Cardiac muscle cell (in vitro differentiated cells and primary cell): ENCODE results near the gene P2RX6. TPM values are rescaled to one million over a fixed set of nuclear protein-coding genes. Genes with fewer than 3 reads are reported as not detected.

Source experiments
- DNase-seq, 2 donors: peaks; one replicate each; pipeline versions ENCODE4 v3.0.0 to v3.0.0-alpha.2; 2010 to 2017; ENCODE audit warnings: low read depth in 1 of 2, low spot score in 1 of 2
- H3K27ac ChIP-seq: fragments of 200-600 bp; sonication (generic); 2 replicates; pipeline ENCODE4 v1.5.1; 2016
- H3K27me3 ChIP-seq: fragments of 200-600 bp; sonication (generic); 2 replicates; pipeline ENCODE4 v1.6.0; 2016; ENCODE audit warnings: control low read depth
- H3K36me3 ChIP-seq: fragments of 200-600 bp; sonication (generic); 2 replicates; pipeline ENCODE4 v1.5.1; 2016; ENCODE audit warnings: control low read depth
- H3K4me1 ChIP-seq: fragments of 200-600 bp; sonication (generic); 2 replicates; pipeline ENCODE4 v1.8.1; 2017; ENCODE audit warnings: low read depth, mild to moderate bottlenecking, mixed run types
- H3K4me3 ChIP-seq: fragments of 200-600 bp; sonication (generic); 2 replicates; pipeline ENCODE4 v1.5.1; 2016; ENCODE audit warnings: mild to moderate bottlenecking
- H3K9me3 ChIP-seq: fragments of 200-600 bp; sonication (generic); 2 replicates; pipeline ENCODE4 v1.5.1; 2017; ENCODE audit warnings: low read depth, mild to moderate bottlenecking, control low read depth
- polyA plus RNA-seq: library from polyadenylated mRNA; unstranded; fragments of >200 nt; fragmentation: Nextera tagmentation; extraction: Ambion mirVana; gene quantifications from 2 replicates; pipeline ENCODE4 v1.2.1, GENCODE V29; 2016
- total RNA-seq: library from RNA; depleted of rRNA; stranded (reverse); fragments of >200 nt; gene quantifications from 2 replicates; pipeline ENCODE4 v1.2.3, GENCODE V29; 2016
- TF ChIP-seq, protein P1 (sequence below): IDR thresholded peaks from 2 replicates; pipeline ENCODE4 v1.5.1; 2012; ENCODE audit warnings: low read depth, mild to moderate bottlenecking, low read length

Gene P2RX6
- total and polyA plus RNA-seq, 2 experiments from 2014 or later, result 8.6 to 8.9 TPM

DNA sequence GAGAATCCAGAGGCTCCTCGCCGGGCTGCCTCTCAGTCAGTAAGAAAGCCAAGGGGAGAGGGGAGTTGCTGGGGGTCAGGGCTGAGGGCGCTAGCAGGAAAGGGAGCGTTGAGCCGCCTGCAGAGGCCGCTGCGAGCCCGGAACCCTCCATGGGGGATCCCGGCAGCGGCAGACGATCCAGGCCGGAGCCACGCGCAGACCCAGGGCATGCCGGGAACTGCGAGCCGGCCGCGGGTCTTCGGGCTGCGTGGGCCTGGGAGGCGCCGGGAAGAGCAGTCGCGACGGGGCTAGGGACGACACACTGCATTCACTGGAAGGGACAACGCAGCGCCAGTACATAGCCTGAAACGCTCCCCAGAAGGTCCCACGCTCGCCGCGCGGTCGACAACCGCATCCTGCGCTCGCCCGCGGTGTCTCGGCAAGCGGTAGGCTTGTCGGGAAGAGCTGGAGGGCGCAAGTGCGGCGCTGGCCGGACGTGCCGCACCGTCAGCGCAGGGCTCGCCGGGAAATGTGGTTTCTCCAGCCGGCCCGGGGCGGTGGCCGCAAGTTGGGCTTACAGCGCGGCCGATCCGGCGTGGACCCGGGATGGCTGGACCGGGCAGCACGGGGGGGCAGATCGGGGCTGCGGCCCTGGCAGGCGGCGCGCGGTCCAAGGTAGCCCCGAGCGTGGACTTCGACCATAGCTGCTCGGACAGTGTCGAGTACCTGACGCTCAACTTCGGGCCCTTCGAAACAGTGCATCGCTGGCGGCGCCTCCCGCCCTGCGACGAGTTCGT is 33.0 kb upstream of the P2RX6 start, which contains the start of gene LZTR1:
Gene LZTR1, plus strand, starts transcription at position 511 of the 776 bp plus-strand sequence. Its CDS starts 75 bp downstream, at position 586.
- Histone ChIP-seq H3K36me3 (no peaks in the 10 kb centered on the region), H3K27ac (peak within 1 kb of the TSS; percentile 83), H3K4me1 (peaks cover 4% of the 10 kb centered on the region), H3K27me3 (no peaks in the 10 kb centered on the region), H3K9me3 (no peaks in the 10 kb centered on the region), H3K4me3 (peak within 1 kb of the TSS; percentile 64)
- TF ChIP-seq, protein P1, sequence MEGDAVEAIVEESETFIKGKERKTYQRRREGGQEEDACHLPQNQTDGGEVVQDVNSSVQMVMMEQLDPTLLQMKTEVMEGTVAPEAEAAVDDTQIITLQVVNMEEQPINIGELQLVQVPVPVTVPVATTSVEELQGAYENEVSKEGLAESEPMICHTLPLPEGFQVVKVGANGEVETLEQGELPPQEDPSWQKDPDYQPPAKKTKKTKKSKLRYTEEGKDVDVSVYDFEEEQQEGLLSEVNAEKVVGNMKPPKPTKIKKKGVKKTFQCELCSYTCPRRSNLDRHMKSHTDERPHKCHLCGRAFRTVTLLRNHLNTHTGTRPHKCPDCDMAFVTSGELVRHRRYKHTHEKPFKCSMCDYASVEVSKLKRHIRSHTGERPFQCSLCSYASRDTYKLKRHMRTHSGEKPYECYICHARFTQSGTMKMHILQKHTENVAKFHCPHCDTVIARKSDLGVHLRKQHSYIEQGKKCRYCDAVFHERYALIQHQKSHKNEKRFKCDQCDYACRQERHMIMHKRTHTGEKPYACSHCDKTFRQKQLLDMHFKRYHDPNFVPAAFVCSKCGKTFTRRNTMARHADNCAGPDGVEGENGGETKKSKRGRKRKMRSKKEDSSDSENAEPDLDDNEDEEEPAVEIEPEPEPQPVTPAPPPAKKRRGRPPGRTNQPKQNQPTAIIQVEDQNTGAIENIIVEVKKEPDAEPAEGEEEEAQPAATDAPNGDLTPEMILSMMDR, result peak; percentile 71
- DNase-seq, result peak; percentile 87

DNA sequence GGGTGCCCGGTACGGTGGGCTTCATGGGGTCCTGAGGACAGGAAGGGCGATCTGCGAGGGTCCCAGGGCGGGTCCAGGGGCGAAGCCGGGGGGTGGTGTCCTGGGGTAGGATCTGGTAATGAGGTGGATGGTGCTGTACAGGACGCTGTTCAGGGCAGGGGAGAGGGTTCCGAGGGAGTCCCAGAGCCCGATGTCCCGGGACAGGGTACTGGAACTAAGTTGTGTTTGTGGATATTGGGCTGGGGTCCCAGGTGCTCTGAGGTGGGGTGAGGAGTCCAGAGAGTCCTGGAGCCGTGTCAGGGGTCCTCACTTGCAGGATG is 32.4 kb upstream of the P2RX6 start:
- peaks cover 2% of the 10 kb centered on the region for H3K36me3 ChIP-seq
- no peaks in the 10 kb centered on the region for H3K27me3 ChIP-seq
- DNase-seq, result no peak
- peaks cover 4% of the 10 kb centered on the region for H3K4me1 ChIP-seq
- H3K4me3 ChIP-seq, result peak overlapping the region; percentile 64
- no peaks in the 10 kb centered on the region for H3K9me3 ChIP-seq
- no peak overlapping the region for H3K27ac ChIP-seq
- TF ChIP-seq, protein P1, result no peak

DNA sequence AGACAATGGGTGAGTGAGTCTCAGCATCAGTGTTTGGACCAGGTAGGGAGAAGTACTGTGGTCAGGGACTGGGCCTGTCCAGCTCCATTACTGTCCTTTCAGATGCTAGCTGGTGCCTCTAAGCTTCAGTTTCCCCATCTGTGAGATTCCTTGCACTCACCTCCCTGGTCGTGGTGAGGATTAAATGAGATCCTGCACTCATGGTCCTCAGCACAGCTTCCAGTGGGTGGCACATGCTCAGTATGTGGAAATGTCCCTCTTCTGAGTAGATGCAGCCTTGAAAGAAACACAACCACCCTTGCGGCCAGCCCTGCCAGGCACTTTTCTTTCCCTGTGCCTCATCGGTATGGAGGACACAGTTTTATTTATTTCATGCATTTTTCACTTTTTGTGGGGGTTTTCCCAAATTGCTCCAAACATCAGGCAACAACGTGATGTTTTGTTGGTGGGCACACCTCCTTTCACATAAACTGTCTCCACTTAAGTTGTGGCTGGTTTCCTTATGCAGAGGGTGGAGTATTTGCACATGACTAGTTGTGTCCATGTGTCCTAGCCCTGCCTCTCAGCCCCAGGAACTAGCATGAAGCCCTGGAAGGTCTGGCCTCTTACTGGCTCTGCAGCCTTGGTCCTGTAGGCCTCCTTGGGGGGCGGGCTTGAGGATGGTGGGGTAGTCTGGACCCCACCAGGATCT is 31.7 kb upstream of the P2RX6 start:
- Histone ChIP-seq H3K4me1 (peaks cover 4% of the 10 kb centered on the region), H3K4me3 (peak overlapping the region; percentile 64), H3K27ac (no peak overlapping the region), H3K27me3 (no peaks in the 10 kb centered on the region), H3K9me3 (no peaks in the 10 kb centered on the region), H3K36me3 (peaks cover 5% of the 10 kb centered on the region)
- no peak for DNase-seq
- TF ChIP-seq, protein P1, result no peak

DNA sequence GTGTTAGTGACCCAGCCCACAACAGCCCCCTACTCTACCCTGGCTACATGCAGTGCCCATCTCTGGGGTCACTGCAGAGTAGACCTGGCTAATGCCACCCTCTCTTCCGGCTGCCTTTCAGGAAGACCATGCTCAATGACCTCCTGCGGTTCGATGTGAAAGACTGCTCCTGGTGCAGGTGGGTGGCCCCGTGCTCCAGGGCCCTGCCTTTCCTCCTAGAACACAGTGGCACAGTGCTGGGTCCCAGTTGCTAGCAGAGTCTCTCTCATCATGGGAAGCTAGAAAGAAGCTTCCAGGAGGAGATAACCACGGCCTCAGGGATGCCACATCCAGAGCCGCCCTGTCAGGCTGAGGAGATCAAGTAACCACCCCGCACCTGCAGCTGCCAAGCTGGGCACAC is 29.2 kb upstream of the P2RX6 start:
- Histone ChIP-seq H3K4me3 (no peak overlapping the region), H3K27me3 (no peaks in the 10 kb centered on the region), H3K4me1 (peaks cover 4% of the 10 kb centered on the region), H3K36me3 (peaks cover 5% of the 10 kb centered on the region), H3K9me3 (no peaks in the 10 kb centered on the region), H3K27ac (no peak overlapping the region)
- DNase-seq, result no peak
- TF ChIP-seq, protein P1, result no peak

DNA sequence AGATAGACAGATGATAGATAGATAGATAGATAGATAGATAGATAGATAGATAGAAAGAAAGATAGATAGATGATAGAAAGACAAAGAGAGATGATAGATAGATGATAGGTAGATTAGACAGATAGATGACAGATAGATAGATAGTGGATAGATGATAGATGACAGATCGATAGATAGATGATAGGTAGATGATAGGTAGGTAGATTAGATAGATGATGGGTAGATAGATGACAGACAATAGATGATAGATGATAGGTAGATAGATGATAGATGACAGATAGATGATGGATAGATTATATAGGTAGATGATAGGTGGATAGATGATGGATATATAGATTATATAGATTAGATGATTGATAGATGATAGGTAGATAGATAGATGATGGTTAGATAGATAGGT is 28.6 kb upstream of the P2RX6 start:
- Histone ChIP-seq H3K27me3 (no peaks in the 10 kb centered on the region), H3K4me3 (no peak overlapping the region), H3K36me3 (peaks cover 5% of the 10 kb centered on the region), H3K4me1 (peaks cover 2% of the 10 kb centered on the region), H3K27ac (no peak overlapping the region), H3K9me3 (no peaks in the 10 kb centered on the region)
- TF ChIP-seq, protein P1, result no peak
- DNase-seq, result no peak
